H1 (cell line): ENCODE measurements around the gene UBE2E3. TPM values are rescaled to one million over a fixed set of nuclear protein-coding genes. Genes with fewer than 3 reads are reported as not detected.

Source experiments
- CBX5 ChIP-seq: fragments of 300-800, 300-1000 bp; sonication (generic); IDR thresholded peaks from 2 replicates; pipeline ENCODE4 v1.7.1; 2016; ENCODE audit warnings: antibody characterized with exemption, low read length, low read depth
- CBX8 ChIP-seq: fragments of 300-800, 300-1000 bp; sonication (generic); IDR thresholded peaks from 2 replicates; pipeline ENCODE4 v1.7.1; 2016; ENCODE audit warnings: low read depth, low read length, borderline replicate concordance
- KDM4A ChIP-seq: IDR thresholded peaks from one replicate; pipeline ENCODE4 v1.7.1; 2012; ENCODE audit warnings: low read depth, mild to moderate bottlenecking, moderate library complexity, low read length, inconsistent platforms; ENCODE audit not compliant: severe bottlenecking
- POLR2A ChIP-seq, 2 experiments: IDR thresholded peaks; 1 replicate in 1 of 2; 2 replicates in 1 of 2; pipeline ENCODE4 v1.6.1; 2011; ENCODE audit warnings: low read depth in 2 of 2, low read length in 2 of 2, mild to moderate bottlenecking in 2 of 2; ENCODE audit errors: control extremely low read depth in 1 of 2
- SP4 ChIP-seq: IDR thresholded peaks from 2 replicates; pipeline ENCODE4 v1.6.1; 2012; ENCODE audit warnings: low read length, inconsistent platforms
- TAF1 ChIP-seq: IDR thresholded peaks from 2 replicates; pipeline ENCODE4 v1.6.1; 2011; ENCODE audit warnings: mild to moderate bottlenecking, low read depth, low read length
- USF2 ChIP-seq: IDR thresholded peaks from 2 replicates; pipeline ENCODE4 v1.6.1; 2011; ENCODE audit warnings: low read length, improper control_type of control experiment
- polyA plus RNA-seq, 7 experiments: library from polyadenylated mRNA; depleted of rRNA in 3 of 7; stranded (reverse) in 5 of 7; unstranded in 2 of 7; fragments of >200 nt in 5 of 7; fragments of 200-250 nt in 2 of 7; gene quantifications; 1 replicate in 5 of 7; 2 replicates in 1 of 7; 4 replicates in 1 of 7; pipeline versions ENCODE4 v1.2.1 to v1.2.3, GENCODE V29; 2011 to 2013; ENCODE audit warnings: missing spikeins in 2 of 7, mixed read lengths in 2 of 7
- total RNA-seq: library from RNA; stranded (reverse); fragmentation: NEBNext Ultra II Directional; extraction: Animal tissue kit (Norgen Biotek cat#: 25700); gene quantifications from 2 replicates; pipeline ENCODE4 v1.2.1, GENCODE V29; 2021

Gene UBE2E3
- total and polyA plus RNA-seq, 2 of the 8 experiments (the other 6 are each of a cell fraction or from before 2014, with no cell fraction given): 106 to 132 TPM

DNA sequence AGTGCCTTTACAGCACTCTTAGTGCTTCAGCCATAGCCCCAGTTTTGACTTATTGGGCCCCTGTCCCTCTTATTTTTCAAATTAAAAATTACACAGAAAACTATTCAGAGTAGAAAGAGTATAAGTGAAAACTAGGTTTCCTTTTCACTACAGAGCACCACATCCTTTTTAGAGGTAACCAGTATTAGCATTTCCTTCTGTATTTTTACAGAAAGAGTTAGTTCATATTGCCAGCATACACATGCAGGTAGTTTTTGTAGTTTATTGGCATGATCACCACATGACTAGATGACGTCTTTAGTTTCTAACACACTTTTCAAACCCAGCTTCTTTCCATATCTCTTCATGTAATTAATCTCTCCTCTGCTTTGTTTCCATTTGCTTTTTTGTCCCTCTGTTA lies 66.4 kb downstream of the UBE2E3 start (continued):
- no peak for TF ChIP-seq USF2
- no peak for TF ChIP-seq TAF1
- TF ChIP-seq SP4: no peak
- no peak for TF ChIP-seq KDM4A
- no peak for TF ChIP-seq CBX5
- no peak for TF ChIP-seq CBX8
- no peak for TF ChIP-seq POLR2A (IDR thresholded peaks at IDR 0.05; ENCODE audit: control extremely low read depth in 1 of 2, low read depth in 2 of 2, low read length in 2 of 2)
